Measurements from ENCODE around the gene PHC2.

Gene PHC2

GRCh38 chr1:33344896-33345560 is 85.9 kb downstream of the PHC2 start:
- Histone ChIP-seq H3K79me2 (ENCODE audit: insufficient read depth, low read length) (no peaks in the 10 kb centered on the region), H3K4me3 (ENCODE audit: low read depth, low read length, poor library complexity, severe bottlenecking) (no peak overlapping the region), H3K9me2 (ENCODE audit: low read depth, low read length) (no peaks in the 10 kb centered on the region), H3K4me1 (ENCODE audit: insufficient read depth, low read length, severe bottlenecking) (peaks cover 10% of the 10 kb centered on the region), H3K4me2 (ENCODE audit: low read length) (no peak overlapping the region), H2AFZ (ENCODE audit: low read length) (no peak overlapping the region), H3K36me3 (ENCODE audit: insufficient read depth, low read length) (no peaks in the 10 kb centered on the region), H3K27me3 (ENCODE audit: insufficient read depth, low read length) (no peaks in the 10 kb centered on the region), H3F3A (ENCODE audit: insufficient read depth, low read length) (no peaks in the 10 kb centered on the region), H3K9ac (ENCODE audit: low read length) (no peak overlapping the region), H3K9me3 (ENCODE audit: low read length) (no peaks in the 10 kb centered on the region), H4K20me1 (ENCODE audit: insufficient read depth, low read length) (peaks cover 2% of the 10 kb centered on the region; the same call in 1 of the 2 replicates), H3K27ac (ENCODE audit: low read depth, low read length, poor library complexity, severe bottlenecking) (no peak overlapping the region)
- TF ChIP-seq EZH2 (IDR thresholded peaks at IDR 0.05; ENCODE audit: borderline replicate concordance, low read length) = no peak
- no peak for TF ChIP-seq CTCF (IDR thresholded peaks at IDR 0.05; ENCODE audit: low read length)

DNA sequence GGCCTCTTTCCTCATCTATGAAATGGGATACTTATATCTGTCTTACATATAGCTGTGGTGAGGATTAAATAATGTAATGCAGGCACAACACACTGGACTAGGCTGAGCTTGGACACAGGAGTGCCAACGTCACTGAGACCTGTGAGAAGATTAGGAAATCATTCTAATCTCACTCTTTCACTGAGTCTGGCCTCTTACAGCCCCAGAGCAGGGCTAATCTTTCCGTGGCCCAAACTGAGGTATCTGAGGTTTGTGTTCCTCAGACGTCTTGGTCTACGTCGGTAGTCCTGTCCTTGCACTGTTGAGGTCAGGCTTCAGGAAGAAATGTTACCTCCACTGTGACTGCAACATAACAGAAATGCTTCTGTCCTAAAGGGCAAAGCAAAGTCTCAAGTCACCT is 87.4 kb downstream of the PHC2 start:
- peaks cover 5% of the 10 kb centered on the region for H3K4me1 ChIP-seq (ENCODE audit: insufficient read depth, low read length, severe bottlenecking)
- TF ChIP-seq EZH2 (IDR thresholded peaks at IDR 0.05; ENCODE audit: borderline replicate concordance, low read length) (no peak), CTCF (IDR thresholded peaks at IDR 0.05; ENCODE audit: low read length) (no peak)
- peaks cover 2% of the 10 kb centered on the region; the same call in 1 of the 2 replicates for H4K20me1 ChIP-seq (ENCODE audit: insufficient read depth, low read length)
- no peaks in the 10 kb centered on the region for H3K79me2 ChIP-seq (ENCODE audit: insufficient read depth, low read length)
- H3K36me3 ChIP-seq (ENCODE audit: insufficient read depth, low read length) = no peaks in the 10 kb centered on the region
- H3K4me3 ChIP-seq (ENCODE audit: low read depth, low read length, poor library complexity, severe bottlenecking) = no peak overlapping the region
- no peak overlapping the region for H3K4me2 ChIP-seq (ENCODE audit: low read length)
- H2AFZ ChIP-seq (ENCODE audit: low read length) = no peak overlapping the region
- H3F3A ChIP-seq (ENCODE audit: insufficient read depth, low read length) = no peaks in the 10 kb centered on the region
- no peak overlapping the region for H3K9ac ChIP-seq (ENCODE audit: low read length)
- H3K27ac ChIP-seq (ENCODE audit: low read depth, low read length, poor library complexity, severe bottlenecking) = no peak overlapping the region
- no peaks in the 10 kb centered on the region for H3K27me3 ChIP-seq (ENCODE audit: insufficient read depth, low read length)
- no peaks in the 10 kb centered on the region for H3K9me3 ChIP-seq (ENCODE audit: low read length)
- no peaks in the 10 kb centered on the region for H3K9me2 ChIP-seq (ENCODE audit: low read depth, low read length)

- no peaks in the 10 kb centered on the region for H3F3A ChIP-seq (ENCODE audit: insufficient read depth, low read length)
- H2AFZ ChIP-seq (ENCODE audit: low read length) = no peak overlapping the region
- no peak overlapping the region for H3K27ac ChIP-seq (ENCODE audit: low read depth, low read length, poor library complexity, severe bottlenecking)
- H3K79me2 ChIP-seq (ENCODE audit: insufficient read depth, low read length) = no peaks in the 10 kb centered on the region
- H3K9ac ChIP-seq (ENCODE audit: low read length) = no peak overlapping the region
- no peaks in the 10 kb centered on the region for H3K27me3 ChIP-seq (ENCODE audit: insufficient read depth, low read length)
- H4K20me1 ChIP-seq (ENCODE audit: insufficient read depth, low read length) = peaks cover 4% of the 10 kb centered on the region; the same call in 1 of the 2 replicates
- H3K9me2 ChIP-seq (ENCODE audit: low read depth, low read length) = no peaks in the 10 kb centered on the region
- no peak overlapping the region for H3K4me2 ChIP-seq (ENCODE audit: low read length)
- H3K4me1 ChIP-seq (ENCODE audit: insufficient read depth, low read length, severe bottlenecking) = no peaks in the 10 kb centered on the region
- no peaks in the 10 kb centered on the region for H3K9me3 ChIP-seq (ENCODE audit: low read length)
- H3K4me3 ChIP-seq (ENCODE audit: low read depth, low read length, poor library complexity, severe bottlenecking) = no peak overlapping the region
- no peaks in the 10 kb centered on the region for H3K36me3 ChIP-seq (ENCODE audit: insufficient read depth, low read length)
- TF ChIP-seq EZH2 (IDR thresholded peaks at IDR 0.05; ENCODE audit: borderline replicate concordance, low read length) (no peak), CTCF (IDR thresholded peaks at IDR 0.05; ENCODE audit: low read length) (no peak)
Observed at GRCh38 chr1:33342041-33342723, 88.7 kb downstream of the PHC2 start.
